Measurements from ENCODE around the gene MYL9. TPM values are rescaled to one million over a fixed set of nuclear protein-coding genes. Genes with fewer than 3 reads are reported as not detected.

The MYL9 gene
- total RNA-seq, 4 donors from 2014 or later = 156 to 974 (median 332) TPM

- intact Hi-C loops (cut with DNase I; ENCODE audit: low total_unique reads) = no loop called here
- 60 to 86% methylated on average over 1 to 8 of the region's 8 CpGs for WGBS, 2 donors (ENCODE audit: low coverage in 1 of 2)
- TF ChIP-seq POLR2A (IDR thresholded peaks at IDR 0.05) (no peak), EP300 (IDR thresholded peaks at IDR 0.05; ENCODE audit: low read depth) (no peak), POLR2AphosphoS5 (IDR thresholded peaks at IDR 0.05) (no peak), CTCF (IDR thresholded peaks at IDR 0.05) (no peak)
- H3K27ac ChIP-seq = no peak overlapping the region
- no peaks in the 10 kb centered on the region for H3K27me3 ChIP-seq
- H3K4me3 ChIP-seq = no peak overlapping the region
- H3K9me3 ChIP-seq = no peaks in the 10 kb centered on the region
- in situ Hi-C loops (cut with MboI; ENCODE audit: low pct_ligation_motif_present in 1 of 4, low pct_unique_long_range_greater_than_20kb in 1 of 4, low sequenced_read_pairs in 3 of 4) = no loop called here
- H3K36me3 ChIP-seq = peaks cover 0 to 5% (median 0%) of the 10 kb centered on the region in 4 donors
- DNase-seq = no peak
- no peaks in the 10 kb centered on the region for H3K4me1 ChIP-seq
These were observed 44.2 kb downstream of the MYL9 start for GRCh38 chr20:36585410-36586125.

GRCh38 chr20:36587388-36588070 is 46.2 kb downstream of the MYL9 start:
- DNase-seq = no peak
- in situ Hi-C loops (cut with MboI; ENCODE audit: low pct_ligation_motif_present in 1 of 4, low pct_unique_long_range_greater_than_20kb in 1 of 4, low sequenced_read_pairs in 3 of 4) = no loop called here
- WGBS, 2 donors (ENCODE audit: low coverage in 1 of 2) = 91% methylated on average over 3 of the region's 3 CpGs; no CpG with 5 or more reads in 1 of the 2 donors
- TF ChIP-seq POLR2A (IDR thresholded peaks at IDR 0.05) (no peak), EP300 (IDR thresholded peaks at IDR 0.05; ENCODE audit: low read depth) (no peak), CTCF (IDR thresholded peaks at IDR 0.05) (no peak), POLR2AphosphoS5 (IDR thresholded peaks at IDR 0.05) (no peak)
- Histone ChIP-seq H3K9me3 (no peaks in the 10 kb centered on the region), H3K27me3 (no peaks in the 10 kb centered on the region), H3K4me3 (no peak overlapping the region), H3K4me1 (no peaks in the 10 kb centered on the region), H3K36me3 (no peaks in the 10 kb centered on the region), H3K27ac (no peak overlapping the region)
- intact Hi-C loops (cut with DNase I; ENCODE audit: low total_unique reads) = no loop called here

- H3K27me3 ChIP-seq = no peaks in the 10 kb centered on the region
- in situ Hi-C loops (cut with MboI; ENCODE audit: low pct_ligation_motif_present in 1 of 4, low pct_unique_long_range_greater_than_20kb in 1 of 4, low sequenced_read_pairs in 3 of 4) = no loop called here
- H3K27ac ChIP-seq = no peak overlapping the region
- WGBS, 2 donors (ENCODE audit: low coverage in 1 of 2) = 78 to 92% methylated on average over 3 to 5 of the region's 5 CpGs
- no peaks in the 10 kb centered on the region for H3K36me3 ChIP-seq
- TF ChIP-seq CTCF (IDR thresholded peaks at IDR 0.05) (no peak), EP300 (IDR thresholded peaks at IDR 0.05; ENCODE audit: low read depth) (no peak), POLR2A (IDR thresholded peaks at IDR 0.05) (no peak)
- no peaks in the 10 kb centered on the region for H3K9me3 ChIP-seq
- H3K4me1 ChIP-seq = no peaks in the 10 kb centered on the region
- no peak for DNase-seq
- no peak overlapping the region for H3K4me3 ChIP-seq
- intact Hi-C loops (cut with DNase I; ENCODE audit: low total_unique reads) = loop anchor here (5.0 kb wide), 1 partner anchor 34 kb away; no protein-coding TSS in a partner anchor
These were observed 50.0 kb downstream of the MYL9 start for GRCh38 chr20:36591281-36591680.

- Histone ChIP-seq H3K4me1 (no peaks in the 10 kb centered on the region), H3K9me3 (no peaks in the 10 kb centered on the region), H3K27ac (no peak overlapping the region), H3K27me3 (no peaks in the 10 kb centered on the region), H3K4me3 (no peak overlapping the region), H3K36me3 (no peaks in the 10 kb centered on the region)
- no peak for DNase-seq
- 79 to 86% methylated on average over 9 of the region's 9 CpGs for WGBS, 2 donors (ENCODE audit: low coverage in 1 of 2)
- in situ Hi-C loops (cut with MboI; ENCODE audit: low pct_ligation_motif_present in 1 of 4, low pct_unique_long_range_greater_than_20kb in 1 of 4, low sequenced_read_pairs in 3 of 4) = no loop called here
- intact Hi-C loops (cut with DNase I; ENCODE audit: low total_unique reads) = loop anchor here (5.0 kb wide), 1 partner anchor 35 kb away; no protein-coding TSS in a partner anchor
- TF ChIP-seq POLR2A (IDR thresholded peaks at IDR 0.05) = no peak
- TF ChIP-seq POLR2AphosphoS5 (IDR thresholded peaks at IDR 0.05) = no peak
- peak in 4 of 5 experiments; percentile 16 to 34 (median 23) for TF ChIP-seq CTCF (IDR thresholded peaks at IDR 0.05)
- TF ChIP-seq EP300 (IDR thresholded peaks at IDR 0.05; ENCODE audit: low read depth) = no peak
These were observed 50.7 kb downstream of the MYL9 start for GRCh38 chr20:36591854-36592641.

Measured in transverse colon (tissue), 4 donors.